Right kidney (tissue), 1 donor: Measurements from ENCODE around the gene CASP2.

Source experiments
- DNase-seq: peaks from one replicate; pipeline ENCODE4 v3.0.0-alpha.2; 2016

CASP2 gene

DNA sequence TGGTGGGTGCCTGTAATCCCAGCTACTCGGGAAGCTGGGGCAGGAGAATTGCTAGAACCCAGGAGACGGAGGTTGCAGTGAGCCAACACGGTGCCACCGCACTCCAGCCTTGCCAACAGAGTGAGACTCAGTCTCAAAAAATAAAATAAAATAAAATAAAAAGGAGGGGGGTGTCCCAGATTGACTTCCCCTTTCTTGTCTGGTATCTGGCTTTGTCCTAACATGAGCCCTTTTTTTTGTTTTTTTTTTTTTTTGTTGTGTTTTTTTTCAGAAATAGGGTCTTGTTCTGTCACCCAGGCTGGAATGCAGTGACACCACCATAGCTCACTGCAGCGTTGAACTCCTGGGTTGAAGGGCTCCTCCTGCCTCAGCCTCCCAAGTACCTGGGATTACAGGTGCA is 4.7 kb downstream of the CASP2 start:
- no peak for DNase-seq

DNA sequence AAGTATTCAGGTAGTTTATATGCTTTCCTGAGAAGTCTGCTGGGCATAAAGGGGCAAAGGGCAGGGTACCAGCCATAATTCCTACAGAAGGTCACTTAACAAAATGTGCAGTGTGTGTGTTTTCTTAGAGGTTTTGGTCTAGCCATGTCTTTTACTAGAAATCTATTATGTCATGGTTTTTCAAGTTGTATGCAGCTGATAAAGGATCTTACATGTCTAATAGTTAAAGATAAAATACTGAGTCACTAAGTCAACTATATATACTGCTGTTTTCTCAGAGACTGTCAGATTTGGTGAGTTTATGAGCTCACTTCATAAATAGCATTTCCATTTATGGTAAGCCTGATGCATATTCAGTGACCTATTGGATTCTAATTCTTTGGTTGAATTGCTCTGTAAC is 7.7 kb downstream of the CASP2 start:
- no peak for DNase-seq

DNA sequence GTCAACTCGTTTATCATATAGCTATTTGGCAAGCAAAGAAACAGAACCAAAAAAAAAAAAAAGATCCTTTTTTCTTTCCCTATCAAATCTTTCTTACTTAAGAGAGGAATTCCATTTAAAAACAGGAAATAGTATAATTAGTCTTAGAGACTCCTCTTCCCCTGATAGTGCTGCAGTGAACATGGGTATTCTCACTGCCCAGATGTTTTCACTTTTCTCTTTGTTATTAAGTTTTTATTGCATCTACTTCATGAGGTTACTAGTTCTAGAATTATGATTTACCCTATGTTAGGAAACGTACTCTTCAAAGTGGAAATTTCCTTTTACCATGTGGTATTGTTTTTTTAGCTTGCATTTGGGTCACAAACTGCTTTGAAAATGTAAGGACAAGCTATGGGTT is 8.5 kb downstream of the CASP2 start:
- no peak for DNase-seq

DNA sequence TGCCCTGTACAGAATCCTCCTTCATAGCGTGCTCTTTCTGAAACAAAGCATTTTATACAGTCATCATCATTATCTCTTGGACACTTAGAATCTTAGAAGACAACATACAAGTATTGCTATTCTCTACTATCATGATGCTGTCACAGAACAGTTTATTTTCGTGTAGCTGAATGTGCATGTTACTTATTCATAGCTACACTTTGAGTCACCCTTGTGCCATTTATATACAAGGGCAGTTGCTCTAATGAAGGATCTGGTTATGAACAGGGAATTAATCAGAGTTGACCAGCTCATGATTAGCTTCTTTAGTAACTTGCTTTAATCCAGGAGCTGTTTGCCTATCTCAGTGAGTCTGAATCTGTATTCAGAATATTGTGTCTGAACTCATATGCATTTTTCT is 11.2 kb downstream of the CASP2 start:
- DNase-seq = no peak

DNA sequence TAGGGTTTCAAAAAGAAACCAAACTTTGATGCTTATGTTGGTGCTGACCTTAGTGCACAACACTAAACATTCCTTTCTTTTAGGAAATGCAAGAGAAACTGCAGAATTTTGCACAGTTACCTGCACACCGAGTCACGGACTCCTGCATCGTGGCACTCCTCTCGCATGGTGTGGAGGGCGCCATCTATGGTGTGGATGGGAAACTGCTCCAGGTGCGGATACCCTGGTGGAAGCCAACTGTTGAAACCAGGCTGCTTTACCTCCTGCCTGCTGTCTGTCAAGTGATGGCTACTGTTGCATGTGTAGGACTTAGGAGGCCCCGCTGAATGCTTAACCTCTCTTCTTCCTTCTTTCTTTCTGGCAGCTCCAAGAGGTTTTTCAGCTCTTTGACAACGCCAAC is 11.7 kb downstream of the CASP2 start:
- DNase-seq = no peak

DNA sequence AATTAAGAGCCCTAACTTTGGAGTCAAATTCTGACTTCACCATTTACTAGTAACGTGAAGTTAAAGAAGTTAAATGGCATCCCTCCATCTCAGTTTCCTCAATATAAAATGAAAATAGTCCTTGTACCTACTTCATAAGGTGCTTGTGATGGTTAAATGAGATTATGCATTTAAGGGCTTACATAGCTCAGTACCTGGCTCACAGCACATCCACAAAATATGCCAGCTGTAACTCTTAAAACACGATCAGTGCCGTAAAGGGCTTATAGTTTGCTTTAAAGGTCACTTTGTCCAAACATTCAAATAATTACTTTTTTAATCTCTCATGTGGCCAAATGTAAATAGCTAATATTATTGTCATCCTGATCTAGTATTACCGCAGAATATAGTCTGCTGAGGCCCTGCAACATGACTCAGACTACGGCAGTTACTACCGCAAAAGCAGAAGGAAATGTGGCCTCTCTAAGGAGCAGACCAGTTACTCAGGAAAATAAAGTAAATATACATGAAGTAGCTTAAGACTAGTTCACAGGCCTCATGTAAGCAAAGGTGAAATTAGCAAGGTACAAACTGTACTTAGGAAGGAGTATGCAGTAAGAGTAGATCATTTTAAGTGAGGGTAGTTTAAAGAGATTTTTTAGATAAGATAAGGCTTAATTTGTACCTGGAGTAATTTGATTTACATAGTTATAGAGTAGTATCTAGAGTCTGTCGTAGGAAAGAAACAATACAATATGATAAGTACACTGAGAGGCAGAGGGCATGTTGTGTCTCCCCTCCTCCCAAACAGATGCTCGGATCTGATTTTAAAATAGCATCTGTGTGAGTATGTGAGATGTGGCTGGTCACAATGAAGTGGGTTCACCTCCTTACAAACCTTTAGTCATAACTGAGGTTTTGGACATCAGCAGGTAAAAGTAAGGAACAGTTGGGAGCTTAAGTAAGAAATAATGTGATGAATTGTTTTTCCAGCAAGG is 13.1 kb downstream of the CASP2 start:
- DNase-seq = no peak

DNA sequence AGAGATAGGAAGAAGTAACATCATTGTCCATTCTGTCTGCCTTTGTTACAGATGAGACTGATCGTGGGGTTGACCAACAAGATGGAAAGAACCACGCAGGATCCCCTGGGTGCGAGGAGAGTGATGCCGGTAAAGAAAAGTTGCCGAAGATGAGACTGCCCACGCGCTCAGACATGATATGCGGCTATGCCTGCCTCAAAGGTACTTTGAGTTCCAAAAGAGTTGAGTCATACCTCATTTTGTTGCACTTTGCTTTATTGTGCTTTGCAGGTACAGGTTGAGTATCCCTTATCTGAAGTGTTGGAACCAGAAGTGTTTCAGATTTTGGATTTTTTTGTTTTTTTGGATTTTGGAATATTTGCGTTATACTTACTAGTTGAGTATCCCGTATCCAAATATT is 15.6 kb downstream of the CASP2 start:
- DNase-seq = no peak

DNA sequence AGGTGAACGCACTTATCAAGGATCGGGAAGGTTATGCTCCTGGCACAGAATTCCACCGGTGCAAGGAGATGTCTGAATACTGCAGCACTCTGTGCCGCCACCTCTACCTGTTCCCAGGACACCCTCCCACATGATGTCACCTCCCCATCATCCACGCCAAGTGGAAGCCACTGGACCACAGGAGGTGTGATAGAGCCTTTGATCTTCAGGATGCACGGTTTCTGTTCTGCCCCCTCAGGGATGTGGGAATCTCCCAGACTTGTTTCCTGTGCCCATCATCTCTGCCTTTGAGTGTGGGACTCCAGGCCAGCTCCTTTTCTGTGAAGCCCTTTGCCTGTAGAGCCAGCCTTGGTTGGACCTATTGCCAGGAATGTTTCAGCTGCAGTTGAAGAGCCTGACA is 16.8 kb downstream of the CASP2 start:
- DNase-seq = no peak

DNA sequence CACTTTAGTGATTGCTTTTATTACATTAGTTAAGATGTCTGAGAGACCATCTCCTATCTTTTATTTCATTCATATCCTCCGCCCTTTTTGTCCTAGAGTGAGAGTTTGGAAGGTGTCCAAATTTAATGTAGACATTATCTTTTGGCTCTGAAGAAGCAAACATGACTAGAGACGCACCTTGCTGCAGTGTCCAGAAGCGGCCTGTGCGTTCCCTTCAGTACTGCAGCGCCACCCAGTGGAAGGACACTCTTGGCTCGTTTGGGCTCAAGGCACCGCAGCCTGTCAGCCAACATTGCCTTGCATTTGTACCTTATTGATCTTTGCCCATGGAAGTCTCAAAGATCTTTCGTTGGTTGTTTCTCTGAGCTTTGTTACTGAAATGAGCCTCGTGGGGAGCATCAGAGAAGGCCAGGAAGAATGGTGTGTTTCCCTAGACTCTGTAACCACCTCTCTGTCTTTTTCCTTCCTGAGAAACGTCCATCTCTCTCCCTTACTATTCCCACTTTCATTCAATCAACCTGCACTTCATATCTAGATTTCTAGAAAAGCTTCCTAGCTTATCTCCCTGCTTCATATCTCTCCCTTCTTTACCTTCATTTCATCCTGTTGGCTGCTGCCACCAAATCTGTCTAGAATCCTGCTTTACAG is 17.4 kb downstream of the CASP2 start:
- no peak for DNase-seq

DNA sequence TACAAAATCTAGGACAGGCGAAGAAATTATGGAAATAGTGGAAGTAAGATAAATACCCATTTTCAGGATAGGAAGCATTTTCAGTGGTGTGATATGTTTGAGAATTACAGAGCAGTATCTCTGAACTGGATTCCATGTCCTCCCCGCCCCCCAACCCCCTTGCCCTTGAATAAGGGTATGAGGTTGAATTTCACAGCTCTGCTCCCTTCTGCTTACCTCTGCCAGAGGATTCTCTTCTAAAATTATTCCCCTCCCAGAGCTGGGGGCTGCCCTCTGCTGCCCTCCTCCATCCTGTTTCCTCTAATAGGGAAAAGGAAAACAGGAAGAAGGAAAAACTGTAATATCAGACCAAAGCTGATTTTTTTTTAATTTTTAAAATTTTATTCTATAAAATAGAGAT is 20.5 kb downstream of the CASP2 start:
- DNase-seq = no peak

DNA sequence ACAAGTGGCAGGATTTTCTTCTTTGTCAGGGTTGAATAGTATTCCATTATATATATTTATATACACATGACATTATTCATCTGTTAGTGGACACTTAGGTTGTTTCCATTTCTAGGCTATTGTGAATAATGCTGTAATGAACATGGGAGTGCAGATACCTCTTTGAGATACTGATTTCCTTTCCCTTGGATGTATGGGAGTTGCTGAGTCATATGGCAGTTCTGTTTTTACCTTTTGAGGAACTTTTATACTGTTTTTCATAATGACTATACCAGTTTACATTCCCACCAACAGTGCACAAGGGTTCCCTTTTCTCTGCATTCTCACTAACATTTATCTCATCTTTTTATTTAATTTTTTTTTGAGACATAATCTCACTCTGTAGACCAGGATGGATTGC is 26.0 kb downstream of the CASP2 start:
- DNase-seq = no peak

DNA sequence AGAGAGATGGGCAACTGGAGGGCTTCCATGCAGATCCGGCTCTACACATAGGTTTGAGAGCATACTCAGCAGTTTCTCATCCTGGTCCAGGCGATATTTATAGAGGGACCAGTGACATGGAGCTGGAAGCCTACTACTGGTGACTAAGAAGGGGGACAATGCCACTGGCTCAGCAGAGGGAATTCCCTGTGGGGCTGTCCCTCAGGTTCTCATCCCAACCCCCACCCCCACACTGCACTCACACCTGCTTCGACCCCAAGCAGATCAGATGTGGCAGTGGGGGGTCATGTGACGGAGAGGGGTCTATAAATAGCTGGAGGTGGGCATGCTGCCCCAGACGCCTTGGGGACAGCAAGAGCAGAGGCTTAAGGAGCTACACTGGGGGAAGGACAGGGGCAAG is 27.6 kb downstream of the CASP2 start, which contains the start of gene CLCN1:
Gene CLCN1, plus strand, starts transcription at position 336 of the 400 bp plus-strand sequence. CDS start 102 bp downstream, outside the sequence.
- DNase-seq = no peak

DNA sequence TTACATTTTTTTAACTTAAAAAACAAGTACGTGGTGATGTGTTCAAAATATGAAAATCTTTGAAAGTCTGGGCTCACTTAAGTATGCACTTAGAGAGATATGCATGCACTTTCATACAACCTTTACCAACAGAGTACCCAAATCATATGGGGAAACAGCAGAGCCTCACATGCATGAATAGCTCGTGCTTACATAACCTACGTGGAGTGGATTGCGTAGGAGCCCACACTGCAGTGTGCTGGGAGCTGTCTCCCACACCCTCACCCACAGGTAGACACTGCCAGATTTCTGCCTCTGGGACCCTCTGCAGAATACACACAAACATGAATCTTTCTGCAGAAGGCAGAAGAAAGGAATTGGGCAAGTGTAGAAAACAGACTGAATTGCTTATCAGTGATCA is 28.3 kb downstream of the CASP2 start:
- no peak for DNase-seq

DNA sequence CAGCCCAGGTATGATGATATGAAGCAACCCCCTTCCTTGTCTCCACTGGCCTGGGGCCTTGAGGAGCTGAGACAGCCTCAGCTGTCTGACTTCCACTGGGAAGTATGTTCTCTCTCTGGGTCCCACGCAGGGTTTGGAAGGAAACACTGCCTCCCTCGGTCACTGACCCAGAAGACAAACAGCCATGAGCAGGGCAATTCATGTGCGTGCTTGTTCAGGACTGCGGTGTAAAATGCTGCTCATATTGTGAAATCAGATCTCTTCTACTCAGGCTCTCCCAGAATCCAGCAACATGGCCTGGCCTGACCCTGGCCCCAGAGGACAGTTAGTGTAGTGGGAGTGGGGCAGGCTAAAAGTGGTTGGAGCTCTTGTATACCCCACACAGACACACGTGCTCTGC is 30.5 kb downstream of the CASP2 start:
- no peak for DNase-seq

DNA sequence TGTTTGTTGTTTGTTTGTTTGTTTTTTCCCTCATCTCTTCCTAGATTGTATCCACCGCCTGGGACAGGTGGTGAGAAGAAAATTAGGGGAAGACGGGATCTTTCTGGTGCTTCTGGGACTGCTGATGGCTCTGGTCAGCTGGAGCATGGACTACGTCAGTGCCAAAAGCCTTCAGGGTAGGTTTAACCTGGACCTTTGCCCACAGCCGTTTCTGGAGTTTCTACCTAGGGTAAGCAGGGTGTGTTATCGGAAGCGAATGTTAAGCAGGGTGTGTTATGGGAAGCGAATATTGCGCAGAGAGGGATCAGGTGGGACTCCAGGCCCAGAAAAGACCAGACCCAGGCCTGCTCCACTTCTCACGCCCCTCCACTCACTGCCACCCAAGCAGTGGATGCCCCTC is 32.5 kb downstream of the CASP2 start:
- DNase-seq = no peak

DNA sequence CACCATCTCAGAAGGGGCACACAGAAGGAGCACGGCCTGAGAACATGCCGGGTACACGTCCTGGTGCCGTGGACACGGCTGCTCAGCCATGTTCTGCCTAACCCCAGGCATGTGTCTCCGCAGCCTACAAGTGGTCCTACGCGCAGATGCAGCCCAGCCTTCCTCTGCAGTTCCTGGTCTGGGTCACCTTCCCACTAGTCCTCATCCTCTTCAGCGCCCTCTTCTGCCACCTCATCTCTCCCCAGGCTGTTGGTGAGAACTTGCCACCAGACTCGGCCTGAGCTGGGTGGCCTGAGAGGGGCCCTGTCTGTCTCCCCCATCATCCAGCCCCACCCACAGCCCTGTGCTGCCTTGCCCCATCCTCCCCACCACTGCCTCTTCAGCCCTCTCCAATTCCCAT is 33.1 kb downstream of the CASP2 start:
- no peak for DNase-seq

DNA sequence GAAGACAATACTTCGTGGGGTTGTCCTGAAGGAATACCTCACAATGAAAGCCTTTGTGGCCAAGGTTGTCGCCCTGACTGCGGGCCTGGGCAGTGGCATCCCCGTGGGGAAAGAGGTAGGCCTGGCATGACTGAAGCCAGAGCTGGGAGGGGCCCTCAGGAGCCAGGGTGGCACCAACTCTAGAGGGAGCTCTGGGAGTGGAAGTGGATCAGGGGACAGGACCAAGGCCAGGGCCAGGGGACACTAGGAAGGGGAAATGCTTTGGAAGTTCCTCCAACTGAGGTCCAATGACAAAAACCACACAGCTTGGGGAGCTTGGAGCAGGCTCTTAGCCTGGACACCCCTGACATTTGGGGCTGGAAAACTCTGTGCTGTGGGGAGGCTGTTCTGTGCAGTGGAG is 33.6 kb downstream of the CASP2 start:
- DNase-seq = no peak

DNA sequence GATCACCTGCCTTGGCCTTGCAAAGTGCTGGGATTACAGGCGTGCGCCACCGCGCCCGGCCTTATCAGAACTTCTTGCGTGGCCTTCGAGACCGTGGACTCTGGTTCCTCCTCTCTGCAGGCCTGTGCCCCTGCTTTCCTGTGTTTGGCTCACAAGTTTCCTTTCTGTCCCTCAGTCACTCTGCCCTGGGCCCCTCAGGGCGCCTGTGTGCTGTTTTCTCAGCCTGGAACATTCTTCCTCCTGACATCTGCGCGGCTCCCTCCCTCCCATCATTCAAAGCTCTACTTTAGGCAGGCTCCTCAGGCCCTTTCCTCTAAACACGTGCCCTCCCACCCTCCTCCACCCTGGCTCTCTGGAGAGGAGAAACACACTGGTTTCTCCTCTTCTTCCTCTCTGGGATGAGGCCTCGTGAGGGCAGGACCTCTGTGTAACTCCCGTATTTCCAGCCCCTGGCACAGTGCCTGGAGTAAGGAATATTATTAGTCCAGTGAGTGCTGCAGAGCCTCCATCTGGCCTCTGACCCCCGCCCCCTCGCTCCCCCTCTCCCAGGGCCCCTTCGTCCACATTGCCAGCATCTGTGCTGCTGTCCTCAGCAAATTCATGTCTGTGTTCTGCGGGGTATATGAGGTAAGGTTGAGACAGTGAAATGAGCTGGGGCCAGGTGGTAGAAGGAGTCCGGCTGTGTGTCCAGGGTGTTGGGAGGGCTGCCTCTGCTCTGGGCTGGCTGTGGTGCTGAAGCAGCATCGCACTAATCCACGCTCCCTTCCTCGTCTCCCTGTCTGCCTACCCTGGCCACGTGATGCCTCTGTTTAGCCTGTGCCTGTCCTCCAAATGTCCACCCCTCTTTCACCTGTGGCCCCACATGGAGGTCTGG is 34.8 kb downstream of the CASP2 start:
- DNase-seq = peak; percentile 28

DNA sequence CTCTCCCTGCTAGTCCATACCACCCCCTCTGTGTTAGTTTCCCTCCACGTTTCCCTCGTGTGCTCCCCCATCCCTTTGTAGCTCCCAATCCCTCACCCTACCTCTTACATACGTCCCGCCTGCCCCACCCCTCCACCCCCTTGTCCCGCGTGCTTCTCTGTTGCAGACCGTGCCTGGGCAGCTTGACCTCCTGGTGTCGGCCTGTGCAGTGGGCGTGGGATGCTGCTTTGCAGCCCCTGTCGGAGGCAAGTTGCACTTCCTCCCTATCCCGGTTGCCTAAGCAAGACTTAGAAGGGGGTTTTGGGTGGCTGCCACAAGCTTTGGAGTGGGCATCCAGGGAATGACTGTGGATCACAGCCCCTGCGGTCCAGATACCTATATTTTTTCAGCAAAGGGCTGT is 35.5 kb downstream of the CASP2 start:
- DNase-seq = no peak

DNA sequence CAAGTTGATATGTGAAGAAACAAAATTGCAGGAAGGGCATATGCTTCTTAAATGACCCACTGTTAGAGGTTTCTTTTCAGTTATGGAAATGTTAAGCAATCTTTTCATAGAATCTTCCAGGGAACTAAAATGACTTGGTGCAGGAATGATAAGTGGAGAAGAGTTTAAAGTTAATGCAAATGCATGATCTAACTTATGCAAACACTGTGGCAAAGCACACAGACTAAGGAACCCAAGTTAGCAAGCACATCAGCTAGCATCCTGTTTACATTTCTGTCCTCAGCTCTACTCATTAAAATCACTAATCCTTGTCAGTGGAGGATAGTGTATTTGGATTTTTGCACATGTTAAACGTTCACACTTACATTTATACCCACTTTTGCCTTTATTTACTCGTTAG is 37.1 kb downstream of the CASP2 start:
- DNase-seq = no peak

DNA sequence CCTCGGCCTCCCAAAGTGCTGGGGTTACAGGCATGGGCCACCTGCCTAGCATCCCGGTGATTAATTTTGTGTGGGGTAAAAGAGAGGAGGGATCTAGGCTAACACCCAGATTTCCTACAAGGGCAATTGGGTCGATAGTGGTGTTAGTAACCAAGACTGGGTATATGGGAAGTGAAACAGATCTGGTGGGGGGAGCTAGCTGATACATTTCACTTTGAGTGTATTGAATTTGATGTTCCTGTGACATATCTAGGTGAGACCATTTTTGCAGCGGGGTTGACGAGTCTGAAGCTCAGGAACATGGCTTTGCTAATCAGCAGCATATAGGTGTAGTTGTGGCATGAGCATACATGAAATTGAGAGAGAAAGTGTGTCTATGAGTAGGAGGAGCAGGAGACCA is 39.8 kb downstream of the CASP2 start:
- DNase-seq = no peak

DNA sequence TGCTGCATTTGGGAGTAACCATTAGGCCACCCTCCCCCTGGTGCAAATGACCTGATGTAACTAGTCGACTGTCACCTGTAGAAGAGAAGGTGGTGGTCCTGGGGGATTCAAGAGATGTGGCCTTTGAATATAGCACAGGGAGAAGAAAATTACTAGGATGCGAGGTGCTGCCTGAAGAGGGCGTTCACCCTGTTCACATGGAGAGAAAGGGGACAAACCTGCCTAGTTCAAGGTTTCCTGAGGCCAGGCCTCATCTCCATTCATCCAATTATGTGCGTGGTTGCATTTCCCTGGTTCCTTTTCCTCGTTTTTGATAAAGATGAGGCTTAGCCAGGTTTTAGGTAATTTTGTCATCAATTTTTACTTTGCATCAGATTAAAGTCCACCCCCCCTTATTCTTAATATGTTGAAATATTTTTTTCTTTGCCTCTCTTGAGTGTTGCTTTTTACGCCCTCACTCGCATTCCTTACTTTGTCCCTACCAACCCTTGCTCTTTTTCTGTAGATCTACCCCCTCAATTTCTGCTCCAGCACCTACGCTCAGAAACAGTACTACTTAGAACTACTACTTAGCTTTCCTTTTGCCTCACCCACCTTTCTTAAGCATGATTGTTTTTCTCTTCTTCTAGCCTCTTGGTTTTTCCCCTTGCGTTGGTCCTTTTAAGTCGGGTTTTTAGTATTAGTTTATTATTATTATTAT is 41.5 kb downstream of the CASP2 start:
- DNase-seq = no peak
